OCI-LY1 (cell line): Measurements from ENCODE around the gene C1orf159.

Source experiments
- H2AFZ ChIP-seq: fragments of 200-600 bp; sonication (generic), shearing (Covaris generic); 2 replicates; pipeline ENCODE4 v1.6.0; 2014; ENCODE audit warnings: antibody characterized with exemption, mild to moderate bottlenecking, low read length
- H3F3A ChIP-seq: fragments of 200-600 bp; sonication (generic), shearing (Covaris generic); 2 replicates; pipeline ENCODE4 v1.6.0; 2014; ENCODE audit warnings: mild to moderate bottlenecking, antibody characterized with exemption, low read length, moderate library complexity; ENCODE audit not compliant: insufficient read depth
- H3K27ac ChIP-seq: fragments of 200-600 bp; sonication (generic); 2 replicates; pipeline ENCODE4 v1.5.1; 2014; ENCODE audit warnings: low read length, mixed run types, mild to moderate bottlenecking, low read depth; ENCODE audit not compliant: poor library complexity, severe bottlenecking
- H3K27me3 ChIP-seq: fragments of 200-600 bp; sonication (generic); 2 replicates; pipeline ENCODE4 v1.6.0; 2014; ENCODE audit warnings: antibody characterized with exemption, mild to moderate bottlenecking, low read length, moderate library complexity; ENCODE audit not compliant: insufficient read depth
- H3K36me3 ChIP-seq: fragments of 200-600 bp; sonication (generic); 2 replicates; pipeline ENCODE4 v1.6.1; 2014; ENCODE audit warnings: mild to moderate bottlenecking, antibody characterized with exemption, low read length, moderate library complexity, mixed read lengths; ENCODE audit not compliant: insufficient read depth
- H3K4me1 ChIP-seq: fragments of 200-600 bp; sonication (generic); 2 replicates; pipeline ENCODE4 v1.5.1; 2014; ENCODE audit warnings: mild to moderate bottlenecking, low read length, moderate library complexity; ENCODE audit not compliant: insufficient read depth, severe bottlenecking
- H3K4me2 ChIP-seq: fragments of 200-600 bp; sonication (generic), shearing (Covaris generic); 2 replicates; pipeline ENCODE4 v1.6.1; 2014; ENCODE audit warnings: low read length
- H3K4me3 ChIP-seq: fragments of 200-600 bp; sonication (generic); 2 replicates; pipeline ENCODE4 v1.5.1; 2014; ENCODE audit warnings: low read length, low read depth, mild to moderate bottlenecking, mixed read lengths; ENCODE audit not compliant: poor library complexity, severe bottlenecking
- H3K79me2 ChIP-seq: fragments of 200-600 bp; shearing (Covaris generic); 2 replicates; pipeline ENCODE4 v1.6.1; 2016; ENCODE audit warnings: mixed run types, low read length, mixed read lengths; ENCODE audit not compliant: insufficient read depth
- H3K9ac ChIP-seq: fragments of 200-600 bp; sonication (generic), shearing (Covaris generic); 2 replicates; pipeline ENCODE4 v1.6.1; 2014; ENCODE audit warnings: mild to moderate bottlenecking, low read length, mixed read lengths
- H3K9me2 ChIP-seq: fragments of 200-600 bp; sonication (generic), shearing (Covaris generic); 2 replicates; pipeline ENCODE4 v1.6.1; 2014; ENCODE audit warnings: low read depth, mild to moderate bottlenecking, low read length, mixed read lengths
- H3K9me3 ChIP-seq: fragments of 200-600 bp; shearing (Covaris generic); 2 replicates; pipeline ENCODE4 v1.6.1; 2014; ENCODE audit warnings: low read length, mixed read lengths
- H4K20me1 ChIP-seq: fragments of 200-600 bp; sonication (generic), shearing (Covaris generic); 2 replicates; pipeline ENCODE4 v1.6.0; 2016; ENCODE audit warnings: mild to moderate bottlenecking, low read length; ENCODE audit not compliant: insufficient read depth
- CTCF ChIP-seq: fragments of 200-600 bp; sonication (generic), shearing (Covaris generic); IDR thresholded peaks from 2 replicates; pipeline ENCODE4 v1.5.1; 2017; ENCODE audit warnings: mild to moderate bottlenecking, antibody characterized with exemption, low read length, moderate library complexity, mixed read lengths
- EZH2 ChIP-seq: fragments of 200-600 bp; sonication (generic), shearing (Covaris generic); IDR thresholded peaks from 2 replicates; pipeline ENCODE4 v1.8.0; 2017; ENCODE audit warnings: borderline replicate concordance, mixed run types, mild to moderate bottlenecking, antibody characterized with exemption, low read length, moderate library complexity, mixed read lengths

The C1orf159 gene

GRCh38 chr1:1130206-1131120 is 14.6 kb upstream of the C1orf159 start:
- no peak overlapping the region for H2AFZ ChIP-seq
- no peaks in the 10 kb centered on the region for H3K9me2 ChIP-seq
- H3K9ac ChIP-seq, result no peak overlapping the region
- no peaks in the 10 kb centered on the region for H3F3A ChIP-seq
- no peaks in the 10 kb centered on the region for H3K4me1 ChIP-seq
- H3K27ac ChIP-seq, result no peak overlapping the region
- H3K36me3 ChIP-seq, result no peaks in the 10 kb centered on the region
- no peaks in the 10 kb centered on the region for H3K9me3 ChIP-seq
- no peak overlapping the region for H3K4me2 ChIP-seq
- H3K4me3 ChIP-seq, result no peak overlapping the region
- no peaks in the 10 kb centered on the region for H4K20me1 ChIP-seq
- H3K27me3 ChIP-seq, result peaks cover 11% of the 10 kb centered on the region; the same call in 1 of the 2 replicates
- no peak for TF ChIP-seq CTCF
- TF ChIP-seq EZH2, result no peak
- H3K79me2 ChIP-seq, result no peaks in the 10 kb centered on the region

GRCh38 chr1:1129381-1129821 is 13.5 kb upstream of the C1orf159 start:
- no peaks in the 10 kb centered on the region for H3K4me1 ChIP-seq
- H3K4me2 ChIP-seq, result no peak overlapping the region
- H3K36me3 ChIP-seq, result no peaks in the 10 kb centered on the region
- H3K79me2 ChIP-seq, result no peaks in the 10 kb centered on the region
- no peak overlapping the region for H3K9ac ChIP-seq
- no peak overlapping the region for H2AFZ ChIP-seq
- no peaks in the 10 kb centered on the region for H4K20me1 ChIP-seq
- H3F3A ChIP-seq, result no peaks in the 10 kb centered on the region
- H3K9me2 ChIP-seq, result no peaks in the 10 kb centered on the region
- no peak overlapping the region for H3K27ac ChIP-seq
- TF ChIP-seq CTCF (no peak), EZH2 (no peak)
- no peaks in the 10 kb centered on the region for H3K9me3 ChIP-seq
- peaks cover 15% of the 10 kb centered on the region; the same call in 1 of the 2 replicates for H3K27me3 ChIP-seq
- H3K4me3 ChIP-seq, result no peak overlapping the region

GRCh38 chr1:1128454-1129139 is 12.7 kb upstream of the C1orf159 start:
- TF ChIP-seq CTCF (no peak), EZH2 (no peak)
- no peaks in the 10 kb centered on the region for H3K79me2 ChIP-seq
- H4K20me1 ChIP-seq, result no peaks in the 10 kb centered on the region
- H3K4me1 ChIP-seq, result no peaks in the 10 kb centered on the region
- no peaks in the 10 kb centered on the region for H3K9me2 ChIP-seq
- no peak overlapping the region for H3K4me3 ChIP-seq
- no peak overlapping the region for H3K27ac ChIP-seq
- H3K9me3 ChIP-seq, result no peaks in the 10 kb centered on the region
- H3K27me3 ChIP-seq, result peaks cover 16% of the 10 kb centered on the region; the same call in 1 of the 2 replicates
- H3F3A ChIP-seq, result no peaks in the 10 kb centered on the region
- no peak overlapping the region for H2AFZ ChIP-seq
- no peak overlapping the region for H3K9ac ChIP-seq
- H3K36me3 ChIP-seq, result no peaks in the 10 kb centered on the region
- H3K4me2 ChIP-seq, result no peak overlapping the region
